Inferior parietal cortex (tissue), 1 donor: ENCODE data around the gene MYOD1.

Experiments used
- DNase-seq: peaks from one replicate; pipeline ENCODE4 v3.0.0-alpha.2; 2016; ENCODE audit errors: extremely low spot score

MYOD1 gene

GRCh38 chr11:17719028-17719937 lies at the start of gene MYOD1:
TSS of gene MYOD1 (plus strand) at chr11:17719571. CDS start at chr11:17719783, 212 bp downstream.
- DNase-seq, result no peak

GRCh38 chr11:17672469-17672868 lies 46.9 kb upstream of the MYOD1 start:
- DNase-seq, result no peak

- DNase-seq, result no peak
Measured at GRCh38 chr11:17673951-17674350, 45.4 kb upstream of the MYOD1 start.

GRCh38 chr11:17682848-17683247 lies 36.5 kb upstream of the MYOD1 start:
- no peak for DNase-seq

- DNase-seq, result no peak
Measured at GRCh38 chr11:17683377-17684161, 35.8 kb upstream of the MYOD1 start.

- no peak for DNase-seq
Measured at GRCh38 chr11:17684550-17684949, 34.8 kb upstream of the MYOD1 start.

- no peak for DNase-seq
Measured at GRCh38 chr11:17686231-17686980, 33.0 kb upstream of the MYOD1 start.

- no peak for DNase-seq
Measured at GRCh38 chr11:17687946-17688670, 31.3 kb upstream of the MYOD1 start.

GRCh38 chr11:17691550-17691949 lies 27.8 kb upstream of the MYOD1 start:
- no peak for DNase-seq

- DNase-seq, result no peak
Measured at GRCh38 chr11:17691976-17692375, 27.4 kb upstream of the MYOD1 start.

GRCh38 chr11:17692931-17693330 lies 26.4 kb upstream of the MYOD1 start:
- no peak for DNase-seq

- no peak for DNase-seq
Measured at GRCh38 chr11:17693531-17693930, 25.8 kb upstream of the MYOD1 start.

- no peak for DNase-seq
Measured at GRCh38 chr11:17694494-17695110, 24.8 kb upstream of the MYOD1 start.

GRCh38 chr11:17695454-17696441 lies 23.6 kb upstream of the MYOD1 start:
- DNase-seq, result no peak

- no peak for DNase-seq
Measured at GRCh38 chr11:17696741-17697140, 22.6 kb upstream of the MYOD1 start.

GRCh38 chr11:17697175-17697949 lies 22.0 kb upstream of the MYOD1 start:
- no peak for DNase-seq

- DNase-seq, result no peak
Measured at GRCh38 chr11:17699147-17700114, 19.9 kb upstream of the MYOD1 start.

GRCh38 chr11:17700991-17701390 lies 18.4 kb upstream of the MYOD1 start:
- DNase-seq, result no peak
